Measurements from ENCODE around the gene ARHGAP25. TPM values are rescaled to one million over a fixed set of nuclear protein-coding genes. Genes with fewer than 3 reads are reported as not detected.

Gene ARHGAP25
- total RNA-seq, 1 donor from 2014 or later, result 4.6 TPM

- H3K27ac Mint-ChIP-seq (ENCODE audit: unreplicated experiment), result no peak overlapping the region
- no peak overlapping the region for H3K4me3 Mint-ChIP-seq (ENCODE audit: unreplicated experiment)
- no peak for TF ChIP-seq CTCF (IDR thresholded peaks at IDR 0.05; ENCODE audit: unreplicated experiment)
- H3K27me3 Mint-ChIP-seq (ENCODE audit: unreplicated experiment), result peaks cover 2% of the 10 kb centered on the region
- no peak for DNase-seq (ENCODE audit: low spot score)
- no peaks in the 10 kb centered on the region for H3K36me3 Mint-ChIP-seq (ENCODE audit: low read depth, unreplicated experiment)
- H3K4me1 Mint-ChIP-seq (ENCODE audit: unreplicated experiment), result peaks cover 6% of the 10 kb centered on the region
- H3K9me3 Mint-ChIP-seq (ENCODE audit: unreplicated experiment), result no peaks in the 10 kb centered on the region
These were observed 2.3 kb upstream of the ARHGAP25 start for GRCh38 chr2:68732036-68732932.

- Mint-ChIP-seq H3K27ac (ENCODE audit: unreplicated experiment) (no peak overlapping the region), H3K36me3 (ENCODE audit: low read depth, unreplicated experiment) (no peaks in the 10 kb centered on the region), H3K4me3 (ENCODE audit: unreplicated experiment) (no peak overlapping the region), H3K9me3 (ENCODE audit: unreplicated experiment) (no peaks in the 10 kb centered on the region), H3K4me1 (ENCODE audit: unreplicated experiment) (peaks cover 6% of the 10 kb centered on the region), H3K27me3 (ENCODE audit: unreplicated experiment) (peaks cover 2% of the 10 kb centered on the region)
- no peak for DNase-seq (ENCODE audit: low spot score)
- no peak for TF ChIP-seq CTCF (IDR thresholded peaks at IDR 0.05; ENCODE audit: unreplicated experiment)
These were observed 1.2 kb upstream of the ARHGAP25 start for GRCh38 chr2:68733365-68733764.

GRCh38 chr2:68734176-68734575 lies 435 bp upstream of the ARHGAP25 start:
- Mint-ChIP-seq H3K9me3 (ENCODE audit: unreplicated experiment) (no peaks in the 10 kb centered on the region), H3K27me3 (ENCODE audit: unreplicated experiment) (peaks cover 2% of the 10 kb centered on the region), H3K36me3 (ENCODE audit: low read depth, unreplicated experiment) (no peaks in the 10 kb centered on the region), H3K4me1 (ENCODE audit: unreplicated experiment) (peaks cover 6% of the 10 kb centered on the region), H3K4me3 (ENCODE audit: unreplicated experiment) (no peak overlapping the region), H3K27ac (ENCODE audit: unreplicated experiment) (no peak overlapping the region)
- no peak for TF ChIP-seq CTCF (IDR thresholded peaks at IDR 0.05; ENCODE audit: unreplicated experiment)
- no peak for DNase-seq (ENCODE audit: low spot score)

- DNase-seq (ENCODE audit: low spot score), result no peak
- no peaks in the 10 kb centered on the region for H3K36me3 Mint-ChIP-seq (ENCODE audit: low read depth, unreplicated experiment)
- H3K27me3 Mint-ChIP-seq (ENCODE audit: unreplicated experiment), result no peaks in the 10 kb centered on the region
- H3K4me1 Mint-ChIP-seq (ENCODE audit: unreplicated experiment), result peaks cover under 1% of the 10 kb centered on the region
- H3K27ac Mint-ChIP-seq (ENCODE audit: unreplicated experiment), result no peak overlapping the region
- no peak overlapping the region for H3K4me3 Mint-ChIP-seq (ENCODE audit: unreplicated experiment)
- no peak for TF ChIP-seq CTCF (IDR thresholded peaks at IDR 0.05; ENCODE audit: unreplicated experiment)
- no peaks in the 10 kb centered on the region for H3K9me3 Mint-ChIP-seq (ENCODE audit: unreplicated experiment)
These were observed 1.5 kb downstream of the ARHGAP25 start for GRCh38 chr2:68736086-68736485.

GRCh38 chr2:68737711-68738110 lies 3.1 kb downstream of the ARHGAP25 start:
- H3K27me3 Mint-ChIP-seq (ENCODE audit: unreplicated experiment), result no peaks in the 10 kb centered on the region
- no peak overlapping the region for H3K27ac Mint-ChIP-seq (ENCODE audit: unreplicated experiment)
- H3K4me1 Mint-ChIP-seq (ENCODE audit: unreplicated experiment), result peaks cover under 1% of the 10 kb centered on the region
- no peaks in the 10 kb centered on the region for H3K36me3 Mint-ChIP-seq (ENCODE audit: low read depth, unreplicated experiment)
- no peak overlapping the region for H3K4me3 Mint-ChIP-seq (ENCODE audit: unreplicated experiment)
- H3K9me3 Mint-ChIP-seq (ENCODE audit: unreplicated experiment), result no peaks in the 10 kb centered on the region
- TF ChIP-seq CTCF (IDR thresholded peaks at IDR 0.05; ENCODE audit: unreplicated experiment), result no peak
- DNase-seq (ENCODE audit: low spot score), result no peak
